ENCODE data around the gene BNC2. TPM values are rescaled to one million over a fixed set of nuclear protein-coding genes. Genes with fewer than 3 reads are reported as not detected.

Gene BNC2
- total and polyA plus RNA-seq, 7 donors: 0.23 to 205 (median 117) TPM

DNA sequence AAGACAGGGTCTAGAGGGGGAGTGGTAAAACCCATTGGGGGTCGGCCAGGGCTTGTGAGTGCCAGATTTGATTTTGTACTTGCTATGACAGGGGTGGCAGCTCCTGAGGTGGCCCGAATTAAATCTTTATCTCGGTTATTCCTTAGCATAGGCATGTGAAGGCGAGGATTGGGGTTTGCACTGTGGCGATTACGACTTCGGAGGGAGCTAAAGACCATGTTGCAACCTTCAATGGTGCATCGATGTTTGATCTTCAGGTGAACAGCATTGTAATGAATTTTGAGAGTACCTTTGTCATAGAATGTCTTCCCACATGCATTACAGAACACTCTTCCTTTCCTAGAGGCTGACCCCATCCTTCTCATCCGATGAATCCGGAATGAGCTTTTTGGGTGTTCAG, 433.9 kb downstream of the BNC2 start:
- intact Hi-C loops (cut with DNase I): no loop called here
- H3K36me3 ChIP-seq: peaks cover 0 to 21% (median 3%) of the 10 kb centered on the region in 4 donors
- H3K27me3 ChIP-seq: no peaks in the 10 kb centered on the region
- H3K27ac ChIP-seq: no peak overlapping the region
- TF ChIP-seq EP300 (IDR thresholded peaks at IDR 0.05) (no peak), POLR2A (IDR thresholded peaks at IDR 0.05) (no peak), POLR2AphosphoS5 (IDR thresholded peaks at IDR 0.05) (no peak)
- TF ChIP-seq, protein P1, sequence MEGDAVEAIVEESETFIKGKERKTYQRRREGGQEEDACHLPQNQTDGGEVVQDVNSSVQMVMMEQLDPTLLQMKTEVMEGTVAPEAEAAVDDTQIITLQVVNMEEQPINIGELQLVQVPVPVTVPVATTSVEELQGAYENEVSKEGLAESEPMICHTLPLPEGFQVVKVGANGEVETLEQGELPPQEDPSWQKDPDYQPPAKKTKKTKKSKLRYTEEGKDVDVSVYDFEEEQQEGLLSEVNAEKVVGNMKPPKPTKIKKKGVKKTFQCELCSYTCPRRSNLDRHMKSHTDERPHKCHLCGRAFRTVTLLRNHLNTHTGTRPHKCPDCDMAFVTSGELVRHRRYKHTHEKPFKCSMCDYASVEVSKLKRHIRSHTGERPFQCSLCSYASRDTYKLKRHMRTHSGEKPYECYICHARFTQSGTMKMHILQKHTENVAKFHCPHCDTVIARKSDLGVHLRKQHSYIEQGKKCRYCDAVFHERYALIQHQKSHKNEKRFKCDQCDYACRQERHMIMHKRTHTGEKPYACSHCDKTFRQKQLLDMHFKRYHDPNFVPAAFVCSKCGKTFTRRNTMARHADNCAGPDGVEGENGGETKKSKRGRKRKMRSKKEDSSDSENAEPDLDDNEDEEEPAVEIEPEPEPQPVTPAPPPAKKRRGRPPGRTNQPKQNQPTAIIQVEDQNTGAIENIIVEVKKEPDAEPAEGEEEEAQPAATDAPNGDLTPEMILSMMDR (IDR thresholded peaks at IDR 0.05): no peak
- H3K4me1 ChIP-seq: peaks cover 0 to 4% (median 2%) of the 10 kb centered on the region in 4 donors
- no peaks in the 10 kb centered on the region for H3K9me3 ChIP-seq
- no peak overlapping the region for H3K4me3 ChIP-seq
- no peak for DNase-seq
- WGBS, 2 donors: 95% methylated on average over 10 of the region's 10 CpGs

DNA sequence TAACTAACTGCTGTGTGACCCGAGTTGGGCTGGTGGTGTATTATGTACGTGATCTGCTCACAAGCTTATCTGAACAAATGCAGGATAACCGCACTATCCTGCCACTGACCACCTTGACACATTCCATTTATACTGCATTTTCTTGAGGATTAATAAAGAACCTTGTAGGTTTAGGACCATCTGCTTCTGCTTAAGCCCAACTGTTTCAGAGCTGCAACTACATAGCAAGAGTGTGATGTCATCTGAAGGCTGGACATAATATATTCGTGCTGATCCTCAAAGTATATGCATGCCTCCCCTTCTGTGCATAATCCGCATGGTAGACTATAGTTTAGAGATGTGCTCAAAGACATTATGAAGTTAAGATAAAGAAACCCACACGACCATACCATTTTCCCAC, 435.9 kb downstream of the BNC2 start:
- no peak overlapping the region for H3K4me3 ChIP-seq
- 89 to 91% methylated on average over 6 of the region's 6 CpGs for WGBS, 2 donors
- no peaks in the 10 kb centered on the region for H3K27me3 ChIP-seq
- no peak for DNase-seq
- H3K4me1 ChIP-seq: peaks cover 0 to 4% (median 0%) of the 10 kb centered on the region in 4 donors
- H3K27ac ChIP-seq: no peak overlapping the region
- intact Hi-C loops (cut with DNase I): no loop called here
- peaks cover 0 to 21% (median 3%) of the 10 kb centered on the region in 4 donors for H3K36me3 ChIP-seq
- TF ChIP-seq POLR2AphosphoS5 (IDR thresholded peaks at IDR 0.05): no peak
- no peak for TF ChIP-seq POLR2A (IDR thresholded peaks at IDR 0.05)
- TF ChIP-seq, protein P1 (IDR thresholded peaks at IDR 0.05): no peak
- TF ChIP-seq EP300 (IDR thresholded peaks at IDR 0.05): no peak
- H3K9me3 ChIP-seq: no peaks in the 10 kb centered on the region

DNA sequence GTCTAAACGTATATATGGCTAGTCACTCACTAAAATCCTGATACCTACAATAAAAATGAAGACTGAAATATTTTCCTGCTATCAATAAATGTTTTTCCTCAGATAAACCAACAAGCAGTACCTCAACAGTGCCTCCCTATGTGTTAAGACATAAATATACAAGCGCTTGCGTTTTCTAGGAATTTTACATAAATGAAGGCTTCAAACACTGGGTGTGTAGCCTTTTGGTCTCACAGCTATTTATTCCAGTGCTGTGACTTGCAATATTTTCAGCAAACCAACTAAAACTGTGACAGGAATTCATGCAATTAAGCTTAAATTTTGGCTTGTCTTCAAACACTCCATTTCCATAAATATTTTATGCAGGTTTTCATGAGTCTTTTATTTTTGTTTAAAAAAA, 437.0 kb downstream of the BNC2 start:
- no peaks in the 10 kb centered on the region for H3K9me3 ChIP-seq
- 97% methylated on average over 3 of the region's 3 CpGs for WGBS, 2 donors

DNA sequence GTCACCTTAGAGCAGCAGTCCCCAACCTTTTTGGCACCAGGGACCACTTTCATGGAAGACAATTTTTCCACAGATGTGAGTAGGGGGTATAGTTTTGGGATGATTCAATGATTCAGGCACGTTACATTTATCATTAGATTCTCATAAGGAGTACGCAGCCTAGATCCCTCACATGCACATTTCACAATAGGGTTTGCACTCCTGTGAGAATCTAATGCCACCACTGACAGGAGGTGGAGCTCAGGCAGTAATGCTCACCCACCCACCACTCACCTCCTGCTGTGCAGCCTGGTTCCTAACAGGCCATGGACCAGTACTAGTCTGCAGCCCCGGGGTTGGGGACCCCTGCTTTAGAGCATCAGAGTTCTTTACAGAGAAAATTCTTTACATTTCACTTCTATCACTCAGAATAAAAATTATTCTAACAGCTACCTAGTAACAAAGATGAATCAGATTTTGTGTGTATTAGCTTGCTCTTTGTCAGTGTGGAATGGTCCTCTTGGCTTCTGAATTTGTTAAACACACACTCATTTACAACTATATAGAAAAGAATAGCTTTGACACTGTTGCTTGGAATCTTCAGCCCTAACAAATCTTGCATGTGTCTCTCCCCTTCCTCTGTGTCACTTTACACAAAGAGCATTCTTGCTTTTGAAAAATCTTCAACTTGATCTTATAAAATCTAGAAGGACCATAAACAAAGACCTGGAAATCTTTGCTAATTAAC, 438.6 kb downstream of the BNC2 start:
- peaks cover 0 to 10% (median 2%) of the 10 kb centered on the region in 4 donors for H3K4me1 ChIP-seq
- H3K9me3 ChIP-seq: no peaks in the 10 kb centered on the region
- intact Hi-C loops (cut with DNase I): no loop called here
- no peaks in the 10 kb centered on the region for H3K27me3 ChIP-seq
- TF ChIP-seq POLR2AphosphoS5 (IDR thresholded peaks at IDR 0.05) (no peak), EP300 (IDR thresholded peaks at IDR 0.05) (no peak), POLR2A (IDR thresholded peaks at IDR 0.05) (no peak)
- TF ChIP-seq, protein P1 (IDR thresholded peaks at IDR 0.05): no peak
- H3K4me3 ChIP-seq: no peak overlapping the region
- no peak overlapping the region for H3K27ac ChIP-seq
- 84 to 87% methylated on average over 3 of the region's 3 CpGs for WGBS, 2 donors
- H3K36me3 ChIP-seq: peaks cover 0 to 15% (median 2%) of the 10 kb centered on the region in 4 donors
- no peak for DNase-seq

More for the DNA sequence above, 437.0 kb downstream of the BNC2 start:
- H3K4me1 ChIP-seq: peaks cover 0 to 4% (median 0%) of the 10 kb centered on the region in 4 donors
- no peak for DNase-seq
- H3K27me3 ChIP-seq: no peaks in the 10 kb centered on the region
- TF ChIP-seq, protein P1 (IDR thresholded peaks at IDR 0.05): no peak
- TF ChIP-seq POLR2AphosphoS5 (IDR thresholded peaks at IDR 0.05): no peak
- TF ChIP-seq EP300 (IDR thresholded peaks at IDR 0.05): no peak
- TF ChIP-seq POLR2A (IDR thresholded peaks at IDR 0.05): no peak
- H3K36me3 ChIP-seq: peaks cover 0 to 21% (median 3%) of the 10 kb centered on the region in 4 donors
- H3K27ac ChIP-seq: no peak overlapping the region
- intact Hi-C loops (cut with DNase I): no loop called here
- H3K4me3 ChIP-seq: no peak overlapping the region
